H9 (cell line): Measurements from ENCODE around the gene TBCEL. TPM values are rescaled to one million over a fixed set of nuclear protein-coding genes. Genes with fewer than 3 reads are reported as not detected.

Experiments
- DNase-seq: peaks from one replicate; pipeline ENCODE4 v3.0.0-alpha.2; 2017
- H2AFZ ChIP-seq: one replicate; pipeline ENCODE4 v1.6.1; 2013; ENCODE audit warnings: mild to moderate bottlenecking, low read length, control low read depth, moderate library complexity
- H2AK5ac ChIP-seq: 2 replicates; pipeline ENCODE4 v1.6.1; 2013; ENCODE audit warnings: low read length, control low read depth, mixed read lengths; ENCODE audit not compliant: insufficient read length
- H2BK120ac ChIP-seq: one replicate; pipeline ENCODE4 v1.6.1; 2013; ENCODE audit warnings: low read depth, mild to moderate bottlenecking, low read length, control low read depth, inconsistent platforms; ENCODE audit not compliant: poor library complexity, severe bottlenecking
- H2BK12ac ChIP-seq: 2 replicates; pipeline ENCODE4 v1.6.1; 2013; ENCODE audit warnings: low read length, control low read depth, mixed read lengths, low read depth; ENCODE audit not compliant: insufficient read length
- H2BK15ac ChIP-seq: 2 replicates; pipeline ENCODE4 v1.6.1; 2013; ENCODE audit warnings: low read depth, low read length, control low read depth
- H2BK20ac ChIP-seq: one replicate; pipeline ENCODE4 v1.6.1; 2013; ENCODE audit warnings: low read depth, mild to moderate bottlenecking, low read length, control low read depth, inconsistent platforms; ENCODE audit not compliant: poor library complexity, severe bottlenecking
- H2BK5ac ChIP-seq: 2 replicates; pipeline ENCODE4 v1.6.1; 2013; ENCODE audit warnings: low read length, control low read depth, mixed read lengths; ENCODE audit not compliant: insufficient read length
- H3K14ac ChIP-seq: 2 replicates; pipeline ENCODE4 v1.6.1; 2013; ENCODE audit warnings: low read length, control low read depth; ENCODE audit not compliant: insufficient read depth
- H3K18ac ChIP-seq: 2 replicates; pipeline ENCODE4 v1.6.1; 2013; ENCODE audit warnings: low read depth, mild to moderate bottlenecking, mixed read lengths, low read length, control low read depth; ENCODE audit not compliant: insufficient read length
- H3K23ac ChIP-seq: 2 replicates; pipeline ENCODE4 v1.6.1; 2013; ENCODE audit warnings: low read length, control low read depth, mixed read lengths, low read depth; ENCODE audit not compliant: insufficient read length
- H3K23me2 ChIP-seq: 2 replicates; pipeline ENCODE4 v1.6.1; 2013; ENCODE audit warnings: low read depth, mild to moderate bottlenecking, mixed read lengths, low read length, control low read depth; ENCODE audit not compliant: insufficient read length, poor library complexity, severe bottlenecking
- H3K27ac ChIP-seq: 2 replicates; pipeline ENCODE4 v1.5.1; 2013; ENCODE audit warnings: low read length, control low read depth, mixed read lengths, low read depth; ENCODE audit not compliant: insufficient read length
- H3K27me3 ChIP-seq: 2 replicates; pipeline ENCODE4 v1.6.1; 2013; ENCODE audit warnings: low read length, control low read depth, inconsistent platforms; ENCODE audit not compliant: insufficient read depth
- H3K4ac ChIP-seq: 2 replicates; pipeline ENCODE4 v1.6.1; 2013; ENCODE audit warnings: low read depth, mild to moderate bottlenecking, control low read depth, inconsistent platforms, low read length, moderate library complexity
- H3K4me1 ChIP-seq: 2 replicates; pipeline ENCODE4 v1.6.1; 2013; ENCODE audit warnings: low read length, control low read depth, inconsistent platforms; ENCODE audit not compliant: insufficient read depth
- H3K4me2 ChIP-seq: 2 replicates; pipeline ENCODE4 v1.6.1; 2013; ENCODE audit warnings: low read length, control low read depth, mixed read lengths; ENCODE audit not compliant: insufficient read length, insufficient read depth
- H3K56ac ChIP-seq: 2 replicates; pipeline ENCODE4 v1.6.1; 2013; ENCODE audit warnings: low read depth, mild to moderate bottlenecking, mixed read lengths, low read length, control low read depth; ENCODE audit not compliant: insufficient read length
- H3K79me1 ChIP-seq: 2 replicates; pipeline ENCODE4 v1.6.1; 2013; ENCODE audit warnings: low read depth, mild to moderate bottlenecking, moderate library complexity, low read length, control low read depth, inconsistent platforms; ENCODE audit not compliant: insufficient read depth, poor library complexity, severe bottlenecking
- H3K79me2 ChIP-seq: 2 replicates; pipeline ENCODE4 v1.6.1; 2013; ENCODE audit warnings: low read length, control low read depth, inconsistent platforms; ENCODE audit not compliant: insufficient read depth
- H3K9ac ChIP-seq: 2 replicates; pipeline ENCODE4 v1.6.1; 2013; ENCODE audit warnings: low read length, control low read depth, mixed read lengths; ENCODE audit not compliant: insufficient read length; ENCODE audit errors: extremely low read depth
- H3K9me3 ChIP-seq: one replicate; pipeline ENCODE4 v1.6.1; 2013; ENCODE audit warnings: low read depth, low read length, inconsistent platforms; ENCODE audit not compliant: control insufficient read depth
- H3T11ph ChIP-seq: one replicate; pipeline ENCODE4 v1.6.1; 2013; ENCODE audit warnings: mild to moderate bottlenecking, low read length, control low read depth, inconsistent platforms
- H4K20me1 ChIP-seq: one replicate; pipeline ENCODE4 v1.6.1; 2013; ENCODE audit not compliant: control insufficient read depth, insufficient read length, insufficient read depth
- H4K5ac ChIP-seq: 2 replicates; pipeline ENCODE4 v1.6.1; 2013; ENCODE audit warnings: low read depth, mild to moderate bottlenecking, mixed read lengths, low read length, control low read depth; ENCODE audit not compliant: insufficient read length
- H4K8ac ChIP-seq: replicated peaks from 2 replicates; pipeline ENCODE4 v1.6.1; 2013; ENCODE audit warnings: low read length, control low read depth, mixed read lengths, low read depth; ENCODE audit not compliant: insufficient read length
- H4K91ac ChIP-seq: 2 replicates; pipeline ENCODE4 v1.6.1; 2013; ENCODE audit warnings: low read depth, mild to moderate bottlenecking, moderate library complexity, mixed read lengths, low read length, control low read depth; ENCODE audit not compliant: insufficient read length
- H3K27ac Mint-ChIP-seq, 3 experiments: 2 replicates in 2 of 3; 3 replicates in 1 of 3; pipeline ENCODE4 v1.8.0; 2020 to 2021; ENCODE audit warnings: mixed read lengths in 3 of 3, mild to moderate bottlenecking in 1 of 3, moderate library complexity in 1 of 3
- H3K27me3 Mint-ChIP-seq: 2 replicates; pipeline ENCODE4 v1.8.0; 2021; ENCODE audit warnings: low read depth, mild to moderate bottlenecking, moderate library complexity, mixed read lengths
- H3K36me3 Mint-ChIP-seq, 3 experiments: 2 replicates in 2 of 3; 3 replicates in 1 of 3; pipeline ENCODE4 v1.8.0; 2020 to 2021; ENCODE audit warnings: low read depth in 3 of 3, mixed read lengths in 3 of 3; ENCODE audit not compliant: insufficient read depth in 1 of 3
- H3K4me1 Mint-ChIP-seq, 2 experiments: 2 replicates each; pipeline ENCODE4 v1.8.0; 2020; ENCODE audit warnings: mixed read lengths in 2 of 2
- H3K4me3 Mint-ChIP-seq, 2 experiments: 2 replicates in 1 of 2; 3 replicates in 1 of 2; pipeline ENCODE4 v1.8.0; 2020 to 2021; ENCODE audit warnings: mild to moderate bottlenecking in 2 of 2, mixed read lengths in 2 of 2, moderate library complexity in 1 of 2
- H3K9me3 Mint-ChIP-seq, 2 experiments: 2 replicates in 1 of 2; 3 replicates in 1 of 2; pipeline ENCODE4 v1.8.0; 2020; ENCODE audit warnings: mild to moderate bottlenecking in 2 of 2, mixed read lengths in 2 of 2, moderate library complexity in 1 of 2
- WGBS: extraction: QIAGEN DNeasy Blood & Tissue Kit; methylation state at CpG from one replicate; pipeline ENCODE4 v1.1.7; 2013; ENCODE audit warnings: missing lambda C conversion rate, low lambda C conversion rate, mixed read lengths; ENCODE audit not compliant: insufficient read length; ENCODE audit errors: extremely low coverage; 5-methylcytosine and 5-hydroxymethylcytosine counted together
- total RNA-seq: library from RNA; stranded (reverse); gene quantifications from 2 replicates; pipeline ENCODE4 v1.2.1, GENCODE V29; 2021
- TF ChIP-seq, protein P1 (sequence below): fragments of 200-600 bp; sonication (generic); conservative IDR thresholded peaks from 3 replicates; pipeline ENCODE4 v1.8.0; 2021; ENCODE audit warnings: antibody characterized with exemption, mild to moderate bottlenecking

TBCEL gene
- total RNA-seq, 1 experiment from 2014 or later, result 17.3 TPM

GRCh38 chr11:121086866-121087265 is 63.0 kb downstream of the TBCEL start:
- Histone ChIP-seq H4K20me1 (no peaks in the 10 kb centered on the region), H3K27me3 (no peaks in the 10 kb centered on the region), H3K23ac (no peak overlapping the region), H2BK120ac (no peak overlapping the region), H2BK15ac (no peak overlapping the region), H4K91ac (no peak overlapping the region), H3T11ph (no peak overlapping the region), H3K14ac (no peak overlapping the region), H2BK12ac (no peak overlapping the region), H4K8ac (no peak overlapping the region), H3K18ac (no peak overlapping the region), H2AK5ac (no peak overlapping the region), H3K56ac (no peak overlapping the region), H3K9me3 (no peaks in the 10 kb centered on the region), H3K9ac (no peak overlapping the region), H3K4me1 (no peaks in the 10 kb centered on the region), H3K23me2 (no peaks in the 10 kb centered on the region), H2BK20ac (no peak overlapping the region), H2BK5ac (no peak overlapping the region), H2AFZ (no peak overlapping the region), H3K79me1 (no peaks in the 10 kb centered on the region), H3K4me2 (no peak overlapping the region), H4K5ac (no peak overlapping the region), H3K79me2 (no peaks in the 10 kb centered on the region), H3K4ac (no peak overlapping the region), H3K27ac (no peak overlapping the region)
- Mint-ChIP-seq H3K9me3 (no peaks in the 10 kb centered on the region), H3K27me3 (no peaks in the 10 kb centered on the region), H3K4me3 (no peak overlapping the region), H3K36me3 (peaks cover 5 to 22% (median 18%) of the 10 kb centered on the region in 3 experiments; a peak in 5 of 7 replicates), H3K27ac (no peak overlapping the region), H3K4me1 (no peaks in the 10 kb centered on the region)
- TF ChIP-seq, protein P1, sequence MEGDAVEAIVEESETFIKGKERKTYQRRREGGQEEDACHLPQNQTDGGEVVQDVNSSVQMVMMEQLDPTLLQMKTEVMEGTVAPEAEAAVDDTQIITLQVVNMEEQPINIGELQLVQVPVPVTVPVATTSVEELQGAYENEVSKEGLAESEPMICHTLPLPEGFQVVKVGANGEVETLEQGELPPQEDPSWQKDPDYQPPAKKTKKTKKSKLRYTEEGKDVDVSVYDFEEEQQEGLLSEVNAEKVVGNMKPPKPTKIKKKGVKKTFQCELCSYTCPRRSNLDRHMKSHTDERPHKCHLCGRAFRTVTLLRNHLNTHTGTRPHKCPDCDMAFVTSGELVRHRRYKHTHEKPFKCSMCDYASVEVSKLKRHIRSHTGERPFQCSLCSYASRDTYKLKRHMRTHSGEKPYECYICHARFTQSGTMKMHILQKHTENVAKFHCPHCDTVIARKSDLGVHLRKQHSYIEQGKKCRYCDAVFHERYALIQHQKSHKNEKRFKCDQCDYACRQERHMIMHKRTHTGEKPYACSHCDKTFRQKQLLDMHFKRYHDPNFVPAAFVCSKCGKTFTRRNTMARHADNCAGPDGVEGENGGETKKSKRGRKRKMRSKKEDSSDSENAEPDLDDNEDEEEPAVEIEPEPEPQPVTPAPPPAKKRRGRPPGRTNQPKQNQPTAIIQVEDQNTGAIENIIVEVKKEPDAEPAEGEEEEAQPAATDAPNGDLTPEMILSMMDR, result no peak
- no peak for DNase-seq
- WGBS, result no CpG with 5 or more reads among the region's 4 CpGs
